KOPT-K1 (cell line): Measurements from ENCODE around the gene PAX7.
"Not testable (repeated sequence)": the region's sequence is repeated elsewhere in the genome, so short reads cannot be mapped to it uniquely, and the experiment has no call there.

Experiments
- H3K27ac ChIP-seq: fragments of 200-600 bp; sonication (generic); 2 replicates; pipeline ENCODE4 v1.5.1; 2016; ENCODE audit warnings: antibody characterized with exemption, mild to moderate bottlenecking, low read depth, low read length; ENCODE audit not compliant: poor library complexity, severe bottlenecking
- H3K36me3 ChIP-seq: fragments of 200-600 bp; sonication (generic); 2 replicates; pipeline ENCODE4 v1.5.1; 2017; ENCODE audit warnings: antibody characterized with exemption, mild to moderate bottlenecking, low read length, moderate library complexity; ENCODE audit not compliant: insufficient read depth
- H3K9me3 ChIP-seq: fragments of 200-600 bp; sonication (generic); 2 replicates; pipeline ENCODE4 v1.5.1; 2017; ENCODE audit warnings: antibody characterized with exemption, low read length, mild to moderate bottlenecking; ENCODE audit not compliant: insufficient read depth, poor library complexity, severe bottlenecking

PAX7 gene

DNA sequence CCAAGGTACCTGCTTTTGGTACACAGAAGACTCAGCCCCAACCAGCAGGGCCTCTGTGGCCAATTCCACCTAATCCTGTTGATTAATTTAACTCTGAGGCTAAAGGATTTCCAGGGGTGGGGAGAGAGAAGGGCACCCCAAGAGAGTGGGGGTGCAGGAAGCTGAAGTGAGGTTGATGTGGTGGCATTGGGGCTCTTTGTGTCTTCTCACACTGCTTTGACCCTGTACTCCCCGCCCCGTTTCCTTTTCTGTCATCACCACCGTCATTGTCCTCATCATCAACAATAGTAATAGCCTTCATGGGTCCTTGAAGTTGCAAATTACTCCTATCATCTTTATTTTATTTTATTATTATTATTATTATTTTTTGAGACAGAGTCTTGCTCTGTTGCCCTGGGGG, 55.9 kb downstream of the PAX7 start:
- no peaks in the 10 kb centered on the region for H3K36me3 ChIP-seq
- H3K27ac ChIP-seq: no peak overlapping the region
- no peaks in the 10 kb centered on the region for H3K9me3 ChIP-seq

DNA sequence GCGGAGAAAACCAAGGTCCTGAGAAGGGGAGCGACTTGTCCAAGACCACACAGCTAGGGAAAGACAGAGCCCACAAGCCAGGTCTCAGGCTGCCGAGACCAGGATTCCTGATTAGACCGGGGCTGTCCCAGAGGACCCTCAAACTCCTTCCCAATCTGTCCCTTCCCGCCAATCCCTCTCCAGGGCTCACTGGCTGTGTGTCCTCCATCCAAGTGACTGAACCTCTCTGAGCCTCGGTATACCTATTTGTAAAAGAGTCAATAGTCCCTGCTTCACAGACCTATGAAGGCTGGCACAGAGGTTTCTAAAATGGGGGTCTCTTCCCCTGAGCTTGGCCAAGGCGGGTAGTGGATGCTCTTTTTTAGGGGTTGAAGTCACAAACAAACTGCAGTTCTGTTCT, 56.6 kb downstream of the PAX7 start:
- Histone ChIP-seq H3K9me3 (no peaks in the 10 kb centered on the region), H3K36me3 (no peaks in the 10 kb centered on the region), H3K27ac (no peak overlapping the region)

DNA sequence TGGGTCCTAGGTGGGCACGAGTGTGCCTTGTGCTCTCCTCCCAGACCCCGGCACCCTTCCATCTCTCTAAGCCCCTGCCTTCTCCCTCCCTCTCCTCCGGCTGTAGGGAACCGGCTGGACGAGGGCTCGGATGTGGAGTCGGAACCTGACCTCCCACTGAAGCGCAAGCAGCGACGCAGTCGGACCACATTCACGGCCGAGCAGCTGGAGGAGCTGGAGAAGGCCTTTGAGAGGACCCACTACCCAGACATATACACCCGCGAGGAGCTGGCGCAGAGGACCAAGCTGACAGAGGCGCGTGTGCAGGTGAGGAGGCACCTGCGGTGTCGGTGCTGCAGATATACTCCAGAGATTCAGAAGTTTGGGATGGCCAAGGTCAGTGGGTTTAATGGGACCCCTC, 61.0 kb downstream of the PAX7 start:
- Histone ChIP-seq H3K9me3 (no peaks in the 10 kb centered on the region), H3K36me3 (no peaks in the 10 kb centered on the region), H3K27ac (no peak overlapping the region)

DNA sequence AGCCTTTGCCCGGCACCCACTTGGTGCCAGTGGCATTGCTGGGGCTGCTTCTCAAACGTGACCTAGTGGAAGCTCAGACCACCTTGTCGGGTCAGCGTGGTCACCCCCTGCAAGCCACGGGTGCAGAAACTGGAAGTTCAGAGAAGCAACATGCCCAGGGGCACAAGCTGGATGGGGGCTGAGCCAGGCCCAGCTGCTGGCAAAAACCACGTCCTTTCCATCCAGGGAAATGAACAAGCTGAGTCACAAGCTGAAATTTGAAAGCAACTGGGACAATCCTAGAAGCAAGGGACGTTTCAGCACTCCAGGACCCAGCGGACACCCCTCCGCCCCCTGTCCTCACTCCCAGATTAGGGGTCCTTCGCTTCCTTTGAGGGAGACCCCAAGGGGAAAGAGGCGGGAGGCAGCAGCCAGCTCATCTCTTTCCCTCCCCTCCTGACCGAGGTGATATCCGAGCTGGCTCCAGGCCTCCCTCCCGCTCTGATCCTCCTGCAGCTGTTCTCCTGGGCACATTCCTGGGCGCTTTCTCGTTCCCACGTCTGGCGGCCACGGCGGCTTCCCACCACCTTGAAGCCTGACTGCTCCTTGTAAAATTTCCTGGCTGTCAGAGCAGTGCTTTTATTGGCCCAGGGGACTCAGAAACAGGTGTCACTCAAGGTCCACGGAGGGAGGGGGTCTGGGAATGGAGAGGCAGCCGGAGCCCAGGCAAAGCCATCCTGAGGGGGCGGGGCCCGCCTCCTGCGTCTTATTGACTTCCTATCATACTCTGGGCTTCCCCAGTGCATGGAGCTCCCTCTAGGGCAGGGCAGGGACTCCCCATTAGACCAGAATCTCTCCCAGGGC, 62.8 kb downstream of the PAX7 start:
- Histone ChIP-seq H3K9me3 (no peaks in the 10 kb centered on the region), H3K27ac (no peak overlapping the region), H3K36me3 (no peaks in the 10 kb centered on the region)

DNA sequence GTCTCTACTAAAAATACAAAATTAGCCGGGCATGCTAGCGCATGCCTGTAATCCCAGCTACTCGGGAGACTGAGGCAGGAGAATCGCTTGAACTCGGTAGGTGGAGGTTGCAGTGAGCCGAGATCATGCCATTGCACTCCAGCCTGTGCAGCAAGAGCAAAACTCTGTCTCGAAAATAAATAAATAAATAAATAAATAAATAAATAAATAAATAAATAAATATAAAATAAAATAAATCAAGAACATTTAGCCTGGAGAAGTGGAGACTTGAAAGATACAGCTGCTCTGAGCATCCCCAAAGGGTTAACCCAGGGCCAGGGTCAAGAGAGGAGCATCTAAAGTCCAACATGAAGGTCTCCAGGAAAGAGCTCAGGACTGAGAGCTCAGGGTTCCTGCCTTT, 63.6 kb downstream of the PAX7 start:
- not testable (repeated sequence) for H3K27ac ChIP-seq, H3K9me3 ChIP-seq, H3K36me3 ChIP-seq

DNA sequence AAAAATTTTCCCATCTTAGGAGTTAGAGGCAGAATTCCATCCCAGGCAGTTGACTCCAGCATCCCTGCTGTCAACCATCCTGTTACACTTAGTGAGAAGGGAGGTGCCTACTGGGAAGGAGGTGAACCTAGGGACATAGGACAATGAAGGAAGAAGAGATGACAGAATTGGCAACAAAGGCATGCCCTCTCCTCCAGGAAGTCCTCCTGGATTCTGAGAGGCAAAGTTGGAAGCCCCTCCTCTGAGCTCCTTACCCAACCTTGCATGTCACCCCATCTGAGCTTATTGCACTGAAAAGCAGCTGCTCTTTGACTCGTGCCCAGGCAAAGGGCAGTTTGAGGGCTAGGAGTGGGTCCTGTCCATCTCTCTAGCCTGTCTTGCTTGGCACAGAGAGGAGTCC, 66.9 kb downstream of the PAX7 start:
- H3K36me3 ChIP-seq: no peaks in the 10 kb centered on the region
- no peaks in the 10 kb centered on the region for H3K9me3 ChIP-seq
- H3K27ac ChIP-seq: no peak overlapping the region

DNA sequence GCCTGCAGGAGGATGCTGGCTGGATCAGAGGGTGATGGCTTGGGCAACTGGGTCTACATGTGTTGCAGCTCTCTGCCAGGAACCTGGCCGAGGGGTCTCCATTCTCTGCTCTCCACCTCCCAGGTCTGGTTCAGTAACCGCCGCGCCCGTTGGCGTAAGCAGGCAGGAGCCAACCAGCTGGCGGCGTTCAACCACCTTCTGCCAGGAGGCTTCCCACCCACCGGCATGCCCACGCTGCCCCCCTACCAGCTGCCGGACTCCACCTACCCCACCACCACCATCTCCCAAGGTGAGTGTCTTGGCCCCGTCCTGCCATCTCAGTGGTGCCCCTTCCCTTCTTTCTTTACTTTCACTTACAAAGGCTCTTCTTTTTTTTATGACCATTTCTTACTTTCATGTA, 69.9 kb downstream of the PAX7 start:
- Histone ChIP-seq H3K36me3 (no peaks in the 10 kb centered on the region), H3K27ac (no peak overlapping the region), H3K9me3 (no peaks in the 10 kb centered on the region)

DNA sequence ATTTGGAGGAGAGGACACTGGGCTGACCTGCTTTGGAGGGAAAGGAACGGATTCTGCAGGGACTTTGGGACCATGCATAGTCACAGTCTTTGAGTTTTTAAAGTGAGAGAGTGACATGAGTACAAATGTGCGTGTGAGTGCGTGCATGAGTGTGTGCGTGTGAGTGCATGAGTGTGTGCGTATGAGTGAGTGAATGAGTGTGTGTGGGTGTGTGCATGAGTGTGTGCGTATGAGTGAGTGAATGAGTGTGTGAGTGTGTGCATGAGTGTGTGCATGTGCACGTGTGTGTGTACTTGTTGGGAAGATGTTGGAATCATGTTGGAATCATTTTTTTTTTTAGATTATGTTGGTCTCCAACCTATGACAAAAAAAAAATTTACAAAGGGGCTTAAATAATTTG, 70.5 kb downstream of the PAX7 start:
- Histone ChIP-seq H3K9me3 (no peaks in the 10 kb centered on the region), H3K27ac (no peak overlapping the region), H3K36me3 (no peaks in the 10 kb centered on the region)

DNA sequence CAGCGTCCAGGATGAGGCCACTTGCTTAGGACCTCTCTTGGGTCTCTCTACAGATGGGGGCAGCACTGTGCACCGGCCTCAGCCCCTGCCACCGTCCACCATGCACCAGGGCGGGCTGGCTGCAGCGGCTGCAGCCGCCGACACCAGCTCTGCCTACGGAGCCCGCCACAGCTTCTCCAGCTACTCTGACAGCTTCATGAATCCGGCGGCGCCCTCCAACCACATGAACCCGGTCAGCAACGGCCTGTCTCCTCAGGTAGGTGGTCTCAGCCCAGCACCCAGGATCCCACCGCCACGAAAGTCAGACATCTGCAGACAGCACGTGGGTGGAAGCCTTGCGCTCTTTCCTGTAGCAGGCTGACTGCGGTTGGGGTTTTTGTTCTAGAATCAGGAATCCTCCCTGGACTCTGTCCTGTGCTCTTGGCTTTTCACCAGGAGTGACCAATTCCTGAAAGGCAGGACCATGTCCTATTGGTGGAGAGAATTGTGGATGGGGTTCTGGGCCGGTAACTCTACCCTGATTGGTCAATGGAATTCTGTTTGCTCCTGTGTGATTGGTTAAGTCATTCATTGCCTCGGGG, 72.5 kb downstream of the PAX7 start:
- no peaks in the 10 kb centered on the region for H3K9me3 ChIP-seq
- H3K27ac ChIP-seq: no peak overlapping the region
- H3K36me3 ChIP-seq: no peaks in the 10 kb centered on the region

DNA sequence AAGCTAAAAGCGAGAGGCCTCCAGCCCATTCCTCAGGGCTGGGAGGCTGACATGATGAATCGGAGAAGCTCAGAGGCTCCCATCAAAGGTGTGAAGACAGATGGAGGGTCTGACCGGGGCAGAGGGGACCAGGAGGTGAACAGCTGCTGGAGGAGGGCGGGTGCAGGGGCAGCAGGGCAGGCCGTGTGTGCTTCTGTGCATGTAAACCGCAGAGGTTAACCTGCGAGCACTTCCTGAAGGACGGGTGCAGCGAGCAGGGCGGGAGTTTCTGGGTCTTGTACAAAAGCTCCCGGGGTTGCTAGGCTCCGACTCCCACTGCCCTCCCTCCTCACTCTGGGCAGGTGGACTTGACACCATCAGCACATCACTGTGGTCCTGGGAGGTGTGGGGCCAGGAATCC, 75.2 kb downstream of the PAX7 start:
- Histone ChIP-seq H3K36me3 (no peaks in the 10 kb centered on the region), H3K27ac (no peak overlapping the region), H3K9me3 (no peaks in the 10 kb centered on the region)

DNA sequence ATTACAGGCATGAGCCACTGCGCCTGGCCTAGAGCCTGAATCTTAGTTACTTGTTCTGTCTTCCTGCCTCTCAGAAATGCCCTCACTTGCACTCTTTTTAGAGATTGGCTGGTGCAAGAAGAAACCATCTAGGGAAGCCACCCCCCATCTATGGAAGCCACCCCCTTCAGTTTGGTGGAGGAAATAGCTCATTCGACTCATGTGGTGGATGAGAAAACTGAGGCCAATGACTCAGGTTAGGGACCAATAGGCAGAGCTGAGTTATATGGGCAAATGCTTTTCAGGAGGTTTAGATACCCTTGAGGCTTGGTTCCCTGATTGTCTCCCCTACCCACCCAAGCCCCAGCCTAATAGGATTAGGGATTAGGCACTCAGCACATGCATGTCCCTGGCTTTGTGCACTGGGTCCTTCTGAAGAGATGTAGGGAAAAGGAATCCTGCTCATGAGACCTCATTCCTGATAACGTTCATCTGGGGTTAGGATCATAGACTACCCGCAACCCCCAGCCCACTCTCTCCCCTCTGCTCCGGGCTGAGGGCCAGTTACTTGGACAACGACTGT, 77.1 kb downstream of the PAX7 start:
- Histone ChIP-seq H3K36me3 (no peaks in the 10 kb centered on the region), H3K27ac (no peak overlapping the region), H3K9me3 (no peaks in the 10 kb centered on the region)

DNA sequence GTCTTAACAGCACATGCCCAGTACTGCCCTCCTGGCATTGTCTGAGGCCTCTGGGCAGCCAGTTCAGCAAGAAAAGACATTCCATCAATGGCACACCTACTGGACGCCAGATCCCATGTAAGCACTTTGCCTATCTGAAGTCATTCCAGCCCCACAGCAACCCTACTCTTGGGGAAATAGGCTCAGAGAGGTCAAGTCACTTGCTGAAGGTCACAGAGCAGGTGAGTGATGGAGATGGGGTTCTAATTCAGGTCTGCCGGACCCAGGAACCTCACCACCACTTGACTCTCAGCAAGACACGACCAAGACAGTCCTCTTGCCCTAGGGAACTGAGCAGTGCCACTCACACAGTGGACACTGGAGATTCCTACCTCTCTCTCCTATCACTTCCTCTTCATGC, 79.4 kb downstream of the PAX7 start:
- H3K27ac ChIP-seq: no peak overlapping the region
- H3K36me3 ChIP-seq: no peaks in the 10 kb centered on the region
- H3K9me3 ChIP-seq: no peaks in the 10 kb centered on the region

DNA sequence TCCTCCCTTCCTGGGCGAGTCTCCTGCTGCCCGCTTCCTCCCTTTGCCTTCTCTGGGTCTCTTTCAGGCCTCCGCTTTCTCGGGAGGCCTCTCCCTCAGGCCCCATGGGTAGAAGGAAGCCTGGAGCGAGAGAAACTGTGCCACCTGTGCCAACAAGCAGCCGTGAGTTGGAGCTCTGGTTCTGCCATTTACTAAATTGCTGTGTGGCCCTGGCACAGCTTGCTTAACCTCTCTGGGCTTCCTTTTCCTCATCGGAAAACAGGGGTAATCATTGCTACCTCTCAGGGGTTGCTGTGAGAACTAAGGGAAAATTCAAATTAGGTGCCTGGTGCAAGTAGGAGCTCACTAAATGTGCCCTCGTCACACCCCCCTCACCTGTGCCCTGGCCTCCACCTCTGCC, 80.4 kb downstream of the PAX7 start:
- Histone ChIP-seq H3K36me3 (no peaks in the 10 kb centered on the region), H3K27ac (no peak overlapping the region), H3K9me3 (no peaks in the 10 kb centered on the region)

DNA sequence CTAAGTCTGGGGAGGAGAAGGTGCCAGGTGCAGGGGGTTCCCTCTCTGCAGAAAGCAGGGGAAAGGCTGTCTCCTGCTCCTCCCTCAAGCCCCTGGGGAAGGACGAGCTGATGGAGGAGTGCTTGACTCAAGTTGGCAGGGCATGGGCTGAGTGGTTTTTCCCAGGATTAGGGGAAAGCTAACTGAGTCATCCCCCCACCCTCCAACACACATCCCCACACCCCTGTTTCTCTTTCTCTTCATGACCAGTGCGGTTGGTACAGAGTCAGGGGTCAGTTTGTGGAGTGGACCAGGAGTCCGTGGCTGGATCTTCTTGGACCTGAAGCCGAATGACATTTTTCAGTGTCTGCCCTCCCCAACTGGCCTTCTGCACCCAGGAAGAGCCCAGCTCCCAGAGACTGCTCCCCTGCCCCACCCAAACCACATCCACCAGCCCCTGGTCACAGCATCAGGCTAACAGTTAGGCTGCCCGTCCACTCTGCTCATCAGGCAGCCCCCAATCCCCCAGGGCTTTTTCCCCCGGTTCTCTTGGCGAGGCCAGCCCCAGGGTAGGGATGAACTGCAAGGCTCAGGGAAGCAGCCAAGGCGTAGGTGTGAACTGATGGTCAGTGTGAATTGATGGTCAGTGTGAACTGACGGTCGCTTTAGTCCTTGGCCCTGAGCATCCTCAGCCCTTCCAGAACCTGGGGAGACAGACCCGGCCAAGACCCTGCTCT, 81.0 kb downstream of the PAX7 start:
- Histone ChIP-seq H3K36me3 (no peaks in the 10 kb centered on the region), H3K27ac (no peak overlapping the region), H3K9me3 (no peaks in the 10 kb centered on the region)

DNA sequence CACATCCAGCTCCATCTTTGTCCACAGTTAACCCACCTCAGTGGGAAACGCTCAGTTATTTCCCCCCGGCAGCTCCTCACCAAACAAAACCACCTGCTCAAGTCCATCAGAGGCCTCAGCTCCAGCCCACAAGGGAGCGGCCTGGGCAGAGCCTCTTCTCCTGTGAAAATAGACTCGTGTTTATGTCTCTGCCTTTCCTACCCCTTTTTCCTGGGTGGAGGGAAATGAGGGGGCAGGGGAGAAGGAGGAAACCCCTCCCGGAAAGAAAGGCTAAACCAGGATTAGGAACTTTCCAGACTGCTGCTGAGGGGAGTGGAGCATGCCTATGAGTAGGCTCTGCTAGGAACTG, 81.6 kb downstream of the PAX7 start:
- H3K27ac ChIP-seq: no peak overlapping the region
- H3K9me3 ChIP-seq: no peaks in the 10 kb centered on the region
- no peaks in the 10 kb centered on the region for H3K36me3 ChIP-seq
